ENCODE measurements around the gene KIAA1217. TPM values are rescaled to one million over a fixed set of nuclear protein-coding genes. Genes with fewer than 3 reads are reported as not detected.
A peak's percentile ranks its signal among the peaks of the same experiment; 100 is the strongest.

The KIAA1217 gene
- total and polyA plus RNA-seq, 2 of the 8 experiments (the other 6 are each of a cell fraction or from before 2014, with no cell fraction given) = 4.5 to 15.6 TPM

- WGBS, 2 experiments (ENCODE audit: extremely low coverage in 1 of 2, insufficient coverage in 1 of 2, insufficient read length in 1 of 2, insufficient replicate concordance in 2 of 2, low coverage in 1 of 2, low lambda C conversion rate in 2 of 2, missing lambda C conversion rate in 1 of 2) = 91% methylated on average over 9 of the region's 9 CpGs; no CpG with 5 or more reads in 1 of the 2 experiments
- no peak overlapping the region for H4K8ac ChIP-seq (ENCODE audit: extremely low read depth, insufficient read depth, low read length)
- H3K79me2 ChIP-seq (ENCODE audit: control insufficient read depth in 1 of 2, insufficient read depth in 2 of 2, low read length in 2 of 2) = no peaks in the 10 kb centered on the region
- DNase-seq (ENCODE audit: low read depth in 1 of 2, low spot score in 2 of 2) = no peak
- no peak overlapping the region for H3K56ac ChIP-seq (replicated peaks; ENCODE audit: insufficient read length, low read depth, low read length)
- no peak overlapping the region for H2BK120ac ChIP-seq (replicated peaks; ENCODE audit: low read depth, low read length)
- ChIA-PET POLR2A (ENCODE audit: partially characterized antibody) (interaction anchor here (1.3 kb wide), 1 partner anchor 118 kb away, joined by 3 read pairs; no protein-coding TSS in a partner anchor), CTCF (ENCODE audit: partially characterized antibody) (interaction anchor here (0.6 to 2.0 kb wide), 3 partner anchors 14 to 80 kb away, joined by 3 to 8 read pairs (median 4); no protein-coding TSS in a partner anchor)
- H3K79me1 ChIP-seq (ENCODE audit: low read depth, low read length) = no peaks in the 10 kb centered on the region
- no peak overlapping the region for H3K23ac ChIP-seq (ENCODE audit: insufficient read length)
- H3K4me2 ChIP-seq (ENCODE audit: insufficient read depth in 1 of 2, low read depth in 2 of 2, low read length in 2 of 2) = no peak overlapping the region
- H2BK12ac ChIP-seq (ENCODE audit: low read depth, low read length) = no peak overlapping the region
- H2AFZ ChIP-seq (ENCODE audit: low read length) = no peak overlapping the region
- H3K9me3 ChIP-seq (ENCODE audit: insufficient read depth in 2 of 2, low read depth in 1 of 2, low read length in 1 of 2) = no peaks in the 10 kb centered on the region
- H3K4me3 ChIP-seq (ENCODE audit: extremely low read depth in 1 of 4, insufficient read depth in 2 of 4, low read depth in 3 of 4, low read length in 4 of 4) = no peak overlapping the region
- no peak overlapping the region for H3K9ac ChIP-seq (replicated peaks in 1 of 4; ENCODE audit: extremely low read depth in 1 of 4, low read depth in 3 of 4, low read length in 3 of 4)
- H3K27me3 ChIP-seq (replicated peaks in 1 of 4; ENCODE audit: control insufficient read depth in 3 of 4, extremely low read depth in 1 of 4, insufficient read depth in 3 of 4, low read length in 3 of 4) = no peaks in the 10 kb centered on the region
- H2AK5ac ChIP-seq (ENCODE audit: low read depth, low read length) = no peak overlapping the region
- no peak overlapping the region for H4K91ac ChIP-seq (replicated peaks; ENCODE audit: insufficient read length, low read length)
- no peak overlapping the region for H3K18ac ChIP-seq (ENCODE audit: extremely low read depth, low read length)
- H3K14ac ChIP-seq (ENCODE audit: insufficient read length) = no peak overlapping the region
- no peak overlapping the region for H2BK5ac ChIP-seq (ENCODE audit: low read depth, low read length)
- peaks cover 0 to 4% (median 2%) of the 10 kb centered on the region in 4 experiments; a peak in 2 of 7 replicates for H3K4me1 ChIP-seq (replicated peaks in 1 of 4; ENCODE audit: control insufficient read depth in 3 of 4, insufficient read depth in 4 of 4, low read length in 3 of 4)
- no peak overlapping the region for H4K5ac ChIP-seq (ENCODE audit: insufficient read length, low read depth, low read length)
- no peak overlapping the region for H2BK15ac ChIP-seq (ENCODE audit: low read length)
- TF ChIP-seq RBBP5 (IDR thresholded peaks at IDR 0.05; ENCODE audit: borderline replicate concordance, low read depth, low read length) = no peak
- TF ChIP-seq HDAC2 (IDR thresholded peaks at IDR 0.05; ENCODE audit: borderline replicate concordance in 1 of 2, low read depth in 2 of 2, low read length in 2 of 2) = 0 out of 4 replicates have a peak, but pooled peaks of 1 of the 2 experiments have one; percentile 33
- peak; percentile 75; the same call in 1 of the 2 replicates for TF ChIP-seq KDM1A (IDR thresholded peaks at IDR 0.05; ENCODE audit: borderline replicate concordance, low read length)
- no peak for TF ChIP-seq TEAD4 (IDR thresholded peaks at IDR 0.05; ENCODE audit: low read depth, low read length)
- no peak for TF ChIP-seq POU5F1 (IDR thresholded peaks at IDR 0.05; ENCODE audit: low read depth, low read length)
- TF ChIP-seq GABPA (IDR thresholded peaks at IDR 0.05; ENCODE audit: borderline replicate concordance, insufficient read depth, low read length) = no peak
- TF ChIP-seq SP4 (IDR thresholded peaks at IDR 0.05; ENCODE audit: low read length) = no peak
- no peaks in the 10 kb centered on the region for H4K20me1 ChIP-seq (replicated peaks in 1 of 2; ENCODE audit: control insufficient read depth in 1 of 2, insufficient read depth in 2 of 2, low read length in 2 of 2)
- H3K36me3 ChIP-seq (ENCODE audit: control insufficient read depth in 2 of 4, insufficient read depth in 4 of 4, low read length in 3 of 4) = peaks cover 0 to 2% (median 0%) of the 10 kb centered on the region in 4 experiments; a peak in 2 of 8 replicates
- H2BK20ac ChIP-seq (ENCODE audit: low read length) = no peak overlapping the region; the same call in 1 of the 2 replicates
- FAIRE-seq = no peak
- H3K4ac ChIP-seq (replicated peaks; ENCODE audit: insufficient read length, low read depth, low read length) = no peak overlapping the region
- no peaks in the 10 kb centered on the region for H3K23me2 ChIP-seq (ENCODE audit: low read depth, low read length)
- no peak overlapping the region for H3K27ac ChIP-seq (ENCODE audit: low read depth, low read length)
Measured at GRCh38 chr10:24432478-24433416, 223.8 kb downstream of the KIAA1217 start.

All from H1 (cell line).